ENCODE measurements around the gene GSG1L.

The GSG1L gene

DNA sequence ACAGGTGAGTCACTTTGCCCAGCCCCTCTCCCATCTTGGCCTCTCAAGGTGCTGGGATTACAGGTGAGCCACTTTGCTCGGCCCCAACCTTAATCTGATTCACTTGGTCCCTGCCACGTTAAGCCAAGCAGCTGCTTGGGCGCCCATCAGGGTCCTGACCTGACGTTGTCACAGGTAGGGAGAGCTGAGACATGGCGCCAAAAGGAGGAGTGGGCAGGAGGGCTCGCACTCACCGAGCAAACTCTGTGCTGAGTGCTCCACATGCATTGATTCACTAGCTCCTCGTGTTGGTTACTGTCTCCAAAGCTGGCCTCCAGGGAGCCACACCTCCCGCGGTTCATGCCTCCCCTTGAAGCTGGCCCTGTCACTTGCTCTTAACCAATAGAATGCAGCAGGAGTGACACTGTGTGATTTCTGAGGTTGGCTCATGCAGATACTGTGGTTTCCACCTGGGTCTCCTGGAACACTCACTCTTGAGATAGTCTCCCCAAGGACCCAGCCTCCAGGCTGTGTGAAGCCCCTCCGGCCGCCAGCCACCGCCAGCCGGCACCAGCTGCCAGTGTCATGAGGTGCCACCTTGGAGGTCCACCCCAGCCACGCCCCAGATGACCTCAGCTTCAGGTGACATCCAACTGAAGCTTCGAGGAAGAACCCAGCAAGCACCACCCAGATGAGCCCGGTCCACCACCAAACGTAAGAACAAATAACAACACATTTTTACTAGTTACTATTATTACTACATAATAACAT, 223.0 kb downstream of the GSG1L start:
- Mint-ChIP-seq H3K4me3 (no peak overlapping the region), H3K36me3 (peaks cover 6% of the 10 kb centered on the region), H3K27ac (no peak overlapping the region), H3K9me3 (peaks cover 9% of the 10 kb centered on the region), H3K4me1 (no peaks in the 10 kb centered on the region), H3K27me3 (peaks cover 29% of the 10 kb centered on the region)

GRCh38 chr16:27839419-27839818, 224.1 kb downstream of the GSG1L start:
- Mint-ChIP-seq H3K36me3 (peaks cover 6% of the 10 kb centered on the region), H3K27ac (no peak overlapping the region), H3K9me3 (peaks cover 9% of the 10 kb centered on the region), H3K4me3 (no peak overlapping the region), H3K4me1 (no peaks in the 10 kb centered on the region), H3K27me3 (peaks cover 32% of the 10 kb centered on the region)

GRCh38 chr16:27838536-27839175, 224.9 kb downstream of the GSG1L start:
- Mint-ChIP-seq H3K4me1 (no peaks in the 10 kb centered on the region), H3K4me3 (no peak overlapping the region), H3K9me3 (peaks cover 9% of the 10 kb centered on the region), H3K27me3 (peaks cover 28% of the 10 kb centered on the region), H3K36me3 (peaks cover 6% of the 10 kb centered on the region), H3K27ac (no peak overlapping the region)

GRCh38 chr16:27829975-27830374, 233.5 kb downstream of the GSG1L start:
- no peak overlapping the region for H3K4me3 Mint-ChIP-seq
- H3K4me1 Mint-ChIP-seq: no peaks in the 10 kb centered on the region
- peaks cover 9% of the 10 kb centered on the region for H3K27me3 Mint-ChIP-seq
- H3K9me3 Mint-ChIP-seq: peaks cover 11% of the 10 kb centered on the region
- no peak overlapping the region for H3K27ac Mint-ChIP-seq
- H3K36me3 Mint-ChIP-seq: peaks cover 3% of the 10 kb centered on the region

- Mint-ChIP-seq H3K27ac (no peak overlapping the region), H3K9me3 (peaks cover 11% of the 10 kb centered on the region), H3K4me3 (no peak overlapping the region), H3K4me1 (no peaks in the 10 kb centered on the region), H3K27me3 (peaks cover 5% of the 10 kb centered on the region), H3K36me3 (peaks cover 3% of the 10 kb centered on the region)
Observed at GRCh38 chr16:27828671-27829070, 234.8 kb downstream of the GSG1L start.

DNA sequence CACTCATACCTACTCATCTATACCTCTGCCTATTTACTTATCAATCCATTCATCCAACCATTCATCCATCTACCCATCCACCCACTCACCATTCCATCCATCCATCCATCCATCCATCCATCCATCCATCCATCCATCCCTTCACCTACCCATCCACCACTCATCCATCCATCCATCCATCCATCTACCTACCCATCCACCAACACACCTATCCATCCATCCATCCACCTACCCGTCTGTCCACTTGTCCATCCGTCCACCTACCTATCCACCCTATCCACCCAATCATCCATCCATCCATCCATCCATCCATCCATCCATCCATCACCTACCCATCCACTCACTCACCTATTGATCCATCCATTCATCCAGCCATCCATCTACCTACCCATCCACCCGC, 235.7 kb downstream of the GSG1L start:
- no peak overlapping the region for H3K4me3 Mint-ChIP-seq
- H3K4me1 Mint-ChIP-seq: no peaks in the 10 kb centered on the region
- H3K27me3 Mint-ChIP-seq: peaks cover 5% of the 10 kb centered on the region
- peaks cover 3% of the 10 kb centered on the region for H3K36me3 Mint-ChIP-seq
- H3K27ac Mint-ChIP-seq: no peak overlapping the region
- peaks cover 11% of the 10 kb centered on the region for H3K9me3 Mint-ChIP-seq

- no peak overlapping the region for H3K4me3 Mint-ChIP-seq
- no peaks in the 10 kb centered on the region for H3K4me1 Mint-ChIP-seq
- H3K9me3 Mint-ChIP-seq: peaks cover 9% of the 10 kb centered on the region
- peaks cover 5% of the 10 kb centered on the region for H3K27me3 Mint-ChIP-seq
- H3K27ac Mint-ChIP-seq: no peak overlapping the region
- H3K36me3 Mint-ChIP-seq: peaks cover 3% of the 10 kb centered on the region
Observed at GRCh38 chr16:27826893-27827289, 236.6 kb downstream of the GSG1L start.

- peaks cover 3% of the 10 kb centered on the region for H3K36me3 Mint-ChIP-seq
- peaks cover 6% of the 10 kb centered on the region for H3K9me3 Mint-ChIP-seq
- no peaks in the 10 kb centered on the region for H3K4me1 Mint-ChIP-seq
- H3K27me3 Mint-ChIP-seq: peaks cover 3% of the 10 kb centered on the region
- H3K27ac Mint-ChIP-seq: no peak overlapping the region
- no peak overlapping the region for H3K4me3 Mint-ChIP-seq
Observed at GRCh38 chr16:27826081-27826892, 237.2 kb downstream of the GSG1L start.

GRCh38 chr16:27824786-27825185, 238.7 kb downstream of the GSG1L start:
- H3K4me3 Mint-ChIP-seq: no peak overlapping the region
- no peaks in the 10 kb centered on the region for H3K36me3 Mint-ChIP-seq
- H3K27ac Mint-ChIP-seq: no peak overlapping the region
- peaks cover 1% of the 10 kb centered on the region for H3K27me3 Mint-ChIP-seq
- H3K4me1 Mint-ChIP-seq: no peaks in the 10 kb centered on the region
- H3K9me3 Mint-ChIP-seq: no peaks in the 10 kb centered on the region

GRCh38 chr16:27824006-27824405, 239.5 kb downstream of the GSG1L start:
- no peaks in the 10 kb centered on the region for H3K36me3 Mint-ChIP-seq

DNA sequence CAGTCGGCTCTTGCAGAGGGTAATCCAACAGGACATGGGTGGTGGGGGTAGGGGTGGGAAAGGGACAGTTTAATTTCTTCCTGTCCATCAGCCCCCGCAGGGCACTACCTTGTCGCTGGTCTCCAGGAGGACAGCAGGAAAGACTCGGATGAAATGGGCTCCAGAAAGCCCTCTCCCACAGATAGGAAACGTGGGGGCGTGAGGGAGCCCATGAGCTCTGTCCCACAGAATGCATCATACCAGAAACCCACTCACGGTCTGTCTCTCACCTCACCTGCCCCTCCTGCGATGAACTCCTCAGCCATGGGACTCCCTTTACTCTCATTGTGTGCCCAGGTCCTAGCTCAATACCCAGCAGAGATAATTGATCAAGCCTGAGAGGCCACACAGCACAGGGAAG, 240.1 kb downstream of the GSG1L start:
- Mint-ChIP-seq H3K9me3 (no peaks in the 10 kb centered on the region), H3K27me3 (peaks cover 3% of the 10 kb centered on the region), H3K4me1 (no peaks in the 10 kb centered on the region), H3K36me3 (no peaks in the 10 kb centered on the region), H3K4me3 (no peak overlapping the region), H3K27ac (no peak overlapping the region)

More at GRCh38 chr16:27824006-27824405, 239.5 kb downstream of the GSG1L start:
- no peak overlapping the region for H3K27ac Mint-ChIP-seq
- H3K27me3 Mint-ChIP-seq: peaks cover 1% of the 10 kb centered on the region
- no peaks in the 10 kb centered on the region for H3K4me1 Mint-ChIP-seq
- H3K9me3 Mint-ChIP-seq: no peaks in the 10 kb centered on the region
- H3K4me3 Mint-ChIP-seq: no peak overlapping the region

GRCh38 chr16:27822996-27823395, 240.5 kb downstream of the GSG1L start:
- peaks cover 3% of the 10 kb centered on the region for H3K27me3 Mint-ChIP-seq
- H3K27ac Mint-ChIP-seq: no peak overlapping the region
- H3K9me3 Mint-ChIP-seq: no peaks in the 10 kb centered on the region
- H3K36me3 Mint-ChIP-seq: no peaks in the 10 kb centered on the region
- no peak overlapping the region for H3K4me3 Mint-ChIP-seq
- no peaks in the 10 kb centered on the region for H3K4me1 Mint-ChIP-seq

GRCh38 chr16:27822529-27822928, 241.0 kb downstream of the GSG1L start:
- no peak overlapping the region for H3K27ac Mint-ChIP-seq
- no peaks in the 10 kb centered on the region for H3K36me3 Mint-ChIP-seq

GRCh38 chr16:27820646-27821345, 242.7 kb downstream of the GSG1L start:
- Mint-ChIP-seq H3K4me1 (no peaks in the 10 kb centered on the region), H3K27me3 (peaks cover 10% of the 10 kb centered on the region), H3K9me3 (no peaks in the 10 kb centered on the region), H3K27ac (no peak overlapping the region), H3K4me3 (no peak overlapping the region), H3K36me3 (no peaks in the 10 kb centered on the region)

More at GRCh38 chr16:27822529-27822928, 241.0 kb downstream of the GSG1L start:
- no peak overlapping the region for H3K4me3 Mint-ChIP-seq
- no peaks in the 10 kb centered on the region for H3K9me3 Mint-ChIP-seq
- H3K4me1 Mint-ChIP-seq: no peaks in the 10 kb centered on the region
- H3K27me3 Mint-ChIP-seq: peaks cover 5% of the 10 kb centered on the region

- H3K36me3 Mint-ChIP-seq: no peaks in the 10 kb centered on the region
- no peaks in the 10 kb centered on the region for H3K4me1 Mint-ChIP-seq
- no peak overlapping the region for H3K27ac Mint-ChIP-seq
Observed at GRCh38 chr16:27819881-27820610, 243.5 kb downstream of the GSG1L start.

More at GRCh38 chr16:27819881-27820610, 243.5 kb downstream of the GSG1L start:
- Mint-ChIP-seq H3K4me3 (no peak overlapping the region), H3K9me3 (no peaks in the 10 kb centered on the region), H3K27me3 (peaks cover 10% of the 10 kb centered on the region)
